ENCODE data around the gene FOXL3.

Gene FOXL3

DNA sequence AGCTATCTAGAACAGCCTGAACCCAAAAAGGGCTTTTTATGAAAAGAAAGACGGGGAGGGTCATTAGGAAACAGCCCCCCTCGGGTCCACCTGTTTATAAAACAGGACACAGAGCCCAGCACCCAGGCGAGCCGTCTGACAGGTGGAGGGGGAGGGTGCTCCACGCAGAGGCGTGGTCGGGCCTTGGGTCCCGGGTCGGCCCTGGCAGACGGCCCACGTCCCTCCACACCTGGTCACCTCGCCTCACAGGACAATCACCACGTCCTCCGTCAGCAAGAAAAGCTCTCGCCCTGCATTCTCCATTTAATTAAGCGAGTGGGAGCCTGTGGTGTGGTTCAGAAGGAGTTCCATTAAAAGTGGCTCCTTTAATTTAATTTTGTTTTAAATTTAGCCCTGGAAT, 42.3 kb upstream of the FOXL3 start:
- TF ChIP-seq CTCF (IDR thresholded peaks at IDR 0.05), result no peak

DNA sequence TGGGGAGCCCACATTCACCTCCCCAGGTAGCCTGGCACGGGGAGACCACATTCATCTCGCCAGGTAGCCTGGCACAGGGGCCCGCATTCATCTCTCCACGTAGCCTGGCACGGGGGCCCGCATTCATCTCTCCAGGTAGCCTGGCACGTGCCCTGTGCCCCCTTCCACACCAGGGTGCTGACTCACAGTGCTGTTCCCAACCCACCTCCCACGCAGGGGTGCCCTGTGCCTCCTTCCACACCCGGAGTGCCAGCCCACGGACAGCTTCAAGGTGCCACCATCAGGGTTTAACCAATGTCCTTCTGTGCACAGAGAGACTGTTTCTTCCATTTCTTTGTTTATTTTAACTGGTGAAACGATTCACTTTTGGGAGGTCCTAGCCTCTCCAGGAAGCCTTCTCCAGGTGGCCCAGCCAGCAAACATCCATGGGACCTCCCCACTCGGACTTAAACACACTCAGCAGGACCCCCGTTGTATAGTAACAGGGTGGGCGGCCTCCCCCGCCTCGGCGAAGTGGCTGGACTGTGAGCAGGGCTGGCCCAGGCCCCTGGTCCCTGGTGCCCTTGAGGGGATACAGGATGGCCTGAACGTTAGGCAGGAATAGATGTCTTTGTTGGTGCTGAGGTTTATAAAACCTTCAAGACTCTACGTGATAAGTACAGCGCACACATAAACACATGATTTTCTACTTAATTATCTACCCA, 41.1 kb upstream of the FOXL3 start:
- TF ChIP-seq CTCF (IDR thresholded peaks at IDR 0.05), result no peak

GRCh38 chr7:249989-250388, 40.0 kb upstream of the FOXL3 start:
- TF ChIP-seq CTCF (IDR thresholded peaks at IDR 0.05), result no peak

- no peak for TF ChIP-seq CTCF (IDR thresholded peaks at IDR 0.05)
These were observed 39.4 kb upstream of the FOXL3 start for GRCh38 chr7:250523-250922.

DNA sequence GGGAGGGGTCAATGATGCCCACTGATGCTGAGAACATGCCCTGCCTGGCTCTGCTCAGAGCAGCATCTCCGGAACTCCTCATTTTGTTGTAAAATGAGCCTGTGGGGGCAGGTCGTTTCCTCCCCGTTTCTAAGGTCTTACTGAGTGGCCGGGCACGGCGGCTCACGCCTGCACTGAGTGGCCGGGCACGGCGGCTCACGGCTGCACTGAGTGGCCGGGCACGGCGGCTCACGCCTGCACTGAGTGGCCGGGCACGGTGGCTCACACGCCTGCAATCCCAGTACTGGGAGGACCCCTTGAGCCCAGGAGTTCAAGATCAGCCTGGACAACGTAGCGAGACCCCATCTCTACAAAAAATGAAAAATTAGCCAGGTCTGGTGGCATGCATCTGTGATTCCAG, 39.0 kb upstream of the FOXL3 start:
- no peak for TF ChIP-seq CTCF (IDR thresholded peaks at IDR 0.05)

GRCh38 chr7:251446-252175, 38.4 kb upstream of the FOXL3 start:
- no peak for TF ChIP-seq CTCF (IDR thresholded peaks at IDR 0.05)

DNA sequence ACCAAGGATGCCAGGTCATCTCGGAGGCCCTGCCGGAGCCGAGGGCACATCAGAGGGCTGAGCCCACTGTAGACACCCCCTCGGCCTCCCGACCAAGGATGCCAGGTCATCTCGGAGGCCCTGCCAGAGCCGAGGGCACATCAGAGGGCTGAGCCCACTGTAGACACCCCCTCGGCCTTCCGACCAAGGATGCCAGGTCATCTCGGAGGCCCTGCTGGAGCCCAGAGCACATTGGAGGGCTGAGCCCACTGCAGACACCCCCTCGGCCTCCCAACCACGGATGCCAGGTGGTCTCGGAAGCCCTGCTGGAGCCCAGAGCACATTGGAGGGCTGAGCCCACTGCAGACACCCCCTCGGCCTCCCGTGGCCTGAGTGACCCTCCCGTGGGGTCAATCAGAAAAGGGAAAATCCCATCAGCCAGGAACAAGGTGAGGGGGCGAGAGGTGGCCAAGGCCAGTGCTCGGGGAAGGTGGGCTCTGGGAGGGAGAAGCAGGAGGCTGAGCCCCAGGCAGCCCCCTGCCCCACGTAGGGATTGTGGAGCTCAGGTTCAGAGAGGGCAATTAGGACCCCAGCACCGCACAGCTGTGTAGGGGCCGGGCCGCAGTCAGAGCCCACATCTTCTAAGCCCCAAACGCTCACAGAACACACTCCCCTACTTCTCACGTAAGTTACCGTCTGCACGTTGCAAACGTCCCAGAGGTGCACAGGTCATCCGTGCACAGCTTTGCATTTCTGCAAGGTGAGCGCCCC, 37.6 kb upstream of the FOXL3 start:
- TF ChIP-seq CTCF (IDR thresholded peaks at IDR 0.05), result no peak
